HG03469 (cell line): Measurements from ENCODE around the gene IFNA16.
"Not testable (repeated sequence)": the region's sequence is repeated elsewhere in the genome, so short reads cannot be mapped to it uniquely, and the experiment has no call there.

Experiments
- ATAC-seq: cut with Tn5 transposase; IDR thresholded peaks from one replicate; pipeline ENCODE4 v1.9.1; 2021; ENCODE audit warnings: mild to moderate bottlenecking, moderate library complexity, moderate number of reproducible peaks; ENCODE audit not compliant: unreplicated experiment

Gene IFNA16

GRCh38 chr9:21202105-21202504 is 15.0 kb downstream of the IFNA16 start, which contains the start of gene IFNA7:
Gene IFNA7, minus strand, starts transcription at chr9:21202205. Its CDS starts 40 bp downstream, at chr9:21202165.
- ATAC-seq: not testable (repeated sequence)

DNA sequence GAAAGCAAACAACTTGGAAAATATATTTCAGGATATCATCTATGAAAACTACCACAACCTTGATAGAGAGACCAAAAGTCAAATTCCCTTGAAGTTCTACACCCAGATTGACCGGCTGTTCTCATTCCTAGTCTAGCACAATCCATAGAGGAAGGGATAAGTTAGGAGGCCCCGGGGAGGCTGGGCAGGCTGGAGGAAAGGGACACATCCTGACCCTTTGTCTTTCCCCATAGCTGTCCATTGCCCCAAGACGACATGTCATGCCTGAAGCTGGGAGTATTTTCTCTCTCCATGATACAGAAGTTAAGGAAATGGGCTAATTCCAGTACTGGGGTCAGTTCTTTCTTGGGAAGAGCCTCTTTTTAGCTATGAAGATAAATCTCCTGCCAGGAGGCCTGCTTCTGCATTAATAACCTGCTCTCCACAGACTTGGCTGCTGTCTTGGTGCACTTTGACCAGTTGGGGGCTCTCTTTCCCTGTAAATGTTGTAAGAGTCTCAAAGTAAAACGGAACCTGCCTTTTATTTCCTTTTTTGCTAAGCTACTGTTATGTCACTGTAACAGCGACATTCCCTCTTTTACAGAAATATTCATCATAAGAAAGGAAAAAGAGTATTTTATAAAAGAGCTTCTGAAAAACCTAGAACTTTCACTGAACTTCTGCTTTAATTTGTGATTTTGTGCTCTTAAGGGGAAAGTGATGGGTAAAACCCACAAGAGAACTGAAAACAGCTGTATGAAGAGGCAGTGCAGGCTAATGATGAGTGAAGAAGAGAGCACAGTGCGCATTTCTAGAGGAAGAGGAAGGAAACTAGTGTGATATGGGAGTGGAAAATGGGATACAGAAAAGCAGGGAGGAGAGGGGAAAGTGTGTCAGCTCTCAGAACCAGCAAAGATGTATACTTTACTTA is 22.0 kb downstream of the IFNA16 start:
- ATAC-seq: peak; percentile 90

GRCh38 chr9:21187487-21187886 is 29.6 kb downstream of the IFNA16 start, which contains the start of gene IFNA4:
Gene IFNA4, minus strand, starts transcription at chr9:21187587. Its CDS starts 56 bp downstream, at chr9:21187531.
- not testable (repeated sequence) for ATAC-seq

GRCh38 chr9:21182810-21183736 is 34.0 kb downstream of the IFNA16 start:
- ATAC-seq: peak; percentile 95

- no peak for ATAC-seq
Measured at GRCh38 chr9:21174671-21175070, 42.4 kb downstream of the IFNA16 start.

DNA sequence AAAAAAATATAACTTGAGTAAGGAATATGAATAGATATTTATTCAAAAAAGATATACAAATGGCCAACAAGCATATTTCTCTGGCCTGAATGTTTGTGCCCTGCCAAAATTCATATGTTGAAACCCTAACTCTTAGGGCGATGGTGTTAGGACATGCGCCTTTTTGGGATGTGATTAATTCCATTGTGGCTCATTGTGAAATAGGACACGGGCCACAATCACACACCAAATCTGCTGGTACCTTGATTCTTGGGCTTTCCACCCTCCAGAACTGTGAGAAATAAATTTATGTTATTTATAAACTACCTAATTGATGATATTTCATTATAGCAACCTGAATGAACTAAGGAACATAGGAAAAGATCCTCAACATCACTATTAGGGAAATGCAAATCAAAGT is 45.0 kb downstream of the IFNA16 start:
- no peak for ATAC-seq

DNA sequence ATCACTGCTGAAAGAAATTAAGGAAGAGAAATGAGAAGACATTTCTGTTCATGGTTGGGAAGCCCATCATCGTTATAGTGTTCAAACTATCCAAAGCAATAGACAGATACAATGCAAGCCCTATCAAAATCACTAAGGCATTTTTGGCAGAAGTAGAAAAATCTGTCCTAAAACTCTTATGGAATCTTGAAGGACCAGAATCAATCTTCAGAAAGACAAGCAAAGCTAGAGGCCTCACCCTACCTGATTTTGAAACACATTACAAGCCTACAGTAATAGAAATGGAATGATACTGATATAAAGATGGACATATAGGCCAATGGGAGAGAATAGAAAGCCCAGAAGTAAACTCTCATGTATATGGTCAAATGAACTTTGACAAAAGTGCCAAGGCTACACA is 45.8 kb downstream of the IFNA16 start:
- no peak for ATAC-seq

DNA sequence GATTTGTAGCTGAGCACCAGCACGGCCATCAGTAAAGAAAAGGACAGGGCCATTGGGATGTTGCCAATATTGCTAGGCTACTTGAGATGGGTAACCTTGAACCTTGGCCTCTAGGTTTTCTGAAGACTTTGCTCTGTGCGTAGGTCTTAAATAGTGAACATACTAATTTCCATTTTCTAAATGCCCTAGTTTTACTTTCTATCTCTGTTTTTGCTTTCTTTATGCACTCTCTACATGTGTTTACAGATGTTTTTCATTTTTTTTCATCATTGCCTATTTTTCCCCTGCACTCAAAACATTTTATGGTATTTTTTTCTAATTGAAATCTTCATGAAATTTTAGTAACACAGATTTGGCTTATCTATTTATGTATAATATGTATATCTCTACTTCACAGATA is 50.6 kb downstream of the IFNA16 start, which contains the start of gene IFNA21:
Gene IFNA21 (minus strand): TSS at position 101 of the 400 bp plus-strand sequence. CDS start 48 bp downstream, at position 53.
- ATAC-seq: not testable (repeated sequence)
